ENCODE measurements around the gene PSEN2.
"Not testable (repeated sequence)": the region's sequence is repeated elsewhere in the genome, so short reads cannot be mapped to it uniquely, and the experiment has no call there.

The PSEN2 gene

GRCh38 chr1:226920446-226920894 is 50.1 kb downstream of the PSEN2 start:
- DNase-seq (ENCODE audit: low read depth in 1 of 2, low spot score in 1 of 2), result no peak
- no peak overlapping the region for H3K27ac ChIP-seq (replicated peaks)
- TF ChIP-seq SPI1 (IDR thresholded peaks at IDR 0.05; ENCODE audit: borderline replicate concordance, low read depth), result no peak
- TF ChIP-seq CTCF (IDR thresholded peaks at IDR 0.05; ENCODE audit: insufficient read depth, low read length), result no peak
- TF ChIP-seq REST (IDR thresholded peaks at IDR 0.05; ENCODE audit: insufficient replicate concordance, low read depth), result no peak
- no peak for TF ChIP-seq POLR2AphosphoS5 (IDR thresholded peaks at IDR 0.05; ENCODE audit: low read depth)
- TF ChIP-seq GABPA (IDR thresholded peaks at IDR 0.05; ENCODE audit: low read depth), result no peak

GRCh38 chr1:226921504-226921903 is 51.1 kb downstream of the PSEN2 start:
- no peak overlapping the region for H3K27ac ChIP-seq (replicated peaks)
- no peaks in the 10 kb centered on the region for H3K27me3 ChIP-seq (ENCODE audit: insufficient read depth, poor library complexity, severe bottlenecking)
- H3K4me3 ChIP-seq (replicated peaks; ENCODE audit: insufficient read depth, low read length), result no peak overlapping the region
- TF ChIP-seq GABPA (IDR thresholded peaks at IDR 0.05; ENCODE audit: low read depth) (no peak), POLR2AphosphoS5 (IDR thresholded peaks at IDR 0.05; ENCODE audit: low read depth) (no peak), CTCF (IDR thresholded peaks at IDR 0.05; ENCODE audit: insufficient read depth, low read length) (no peak), REST (IDR thresholded peaks at IDR 0.05; ENCODE audit: insufficient replicate concordance, low read depth) (no peak), SPI1 (IDR thresholded peaks at IDR 0.05; ENCODE audit: borderline replicate concordance, low read depth) (no peak)
- DNase-seq (ENCODE audit: low read depth in 1 of 2, low spot score in 1 of 2), result no peak

More at GRCh38 chr1:226920446-226920894, 50.1 kb downstream of the PSEN2 start:
- Histone ChIP-seq H3K4me3 (replicated peaks; ENCODE audit: insufficient read depth, low read length) (no peak overlapping the region), H3K27me3 (ENCODE audit: insufficient read depth, poor library complexity, severe bottlenecking) (no peaks in the 10 kb centered on the region)

DNA sequence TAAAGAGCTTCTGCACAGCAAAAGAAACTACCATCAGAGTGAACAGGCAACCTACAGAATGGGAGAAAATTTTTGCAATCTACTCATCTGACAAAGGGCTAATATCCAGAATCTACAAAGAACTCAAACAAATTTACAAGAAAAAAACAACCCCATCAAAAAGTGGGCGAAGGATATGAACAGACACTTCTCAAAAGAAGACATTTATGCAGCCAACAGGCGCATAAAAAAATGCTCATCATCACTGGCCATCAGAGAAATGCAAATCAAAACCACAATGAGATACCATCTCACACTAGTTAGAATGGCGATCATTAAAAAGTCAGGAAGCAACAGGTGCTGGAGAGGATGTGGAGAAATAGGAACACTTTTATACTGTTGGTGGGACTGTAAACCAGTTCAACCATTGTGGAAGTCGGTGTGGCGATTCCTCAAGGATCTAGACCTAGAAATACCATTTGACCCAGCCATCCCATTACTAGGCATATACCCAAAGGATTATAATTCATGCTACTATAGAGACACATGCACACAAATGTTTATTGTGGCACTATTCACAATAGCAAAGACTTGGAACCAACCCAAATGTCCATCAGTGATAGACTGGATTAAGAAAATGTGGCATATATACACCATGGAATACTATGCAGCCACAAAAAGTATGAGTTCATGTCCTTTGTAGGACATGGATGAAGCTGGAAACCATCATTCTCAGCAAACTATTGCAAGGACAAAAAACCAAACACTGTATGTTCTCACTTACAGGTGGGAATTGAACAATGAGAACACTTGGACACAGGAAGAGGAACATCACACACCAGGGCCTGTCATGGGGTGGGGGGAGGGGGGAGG is 59.1 kb downstream of the PSEN2 start:
- H3K4me3 ChIP-seq (replicated peaks; ENCODE audit: insufficient read depth, low read length); H3K27ac ChIP-seq (replicated peaks); H3K27me3 ChIP-seq (ENCODE audit: insufficient read depth, poor library complexity, severe bottlenecking); DNase-seq (ENCODE audit: low read depth in 1 of 2, low spot score in 1 of 2): not testable (repeated sequence)

- TF ChIP-seq SPI1 (IDR thresholded peaks at IDR 0.05; ENCODE audit: borderline replicate concordance, low read depth) (no peak), REST (IDR thresholded peaks at IDR 0.05; ENCODE audit: insufficient replicate concordance, low read depth) (no peak), POLR2AphosphoS5 (IDR thresholded peaks at IDR 0.05; ENCODE audit: low read depth) (no peak), CTCF (IDR thresholded peaks at IDR 0.05; ENCODE audit: insufficient read depth, low read length) (no peak), GABPA (IDR thresholded peaks at IDR 0.05; ENCODE audit: low read depth) (no peak)
- Histone ChIP-seq H3K4me3 (replicated peaks; ENCODE audit: insufficient read depth, low read length) (no peak overlapping the region), H3K27me3 (ENCODE audit: insufficient read depth, poor library complexity, severe bottlenecking) (no peaks in the 10 kb centered on the region), H3K27ac (replicated peaks) (no peak overlapping the region)
- no peak for DNase-seq (ENCODE audit: low read depth in 1 of 2, low spot score in 1 of 2)
Measured at GRCh38 chr1:226934483-226935237, 64.2 kb downstream of the PSEN2 start.
